Right hindlimb (tissue), 1 donor: Measurements from ENCODE around the gene PLXNB3.

Experiments
- DNase-seq: peaks from one replicate; pipeline ENCODE4 v3.0.0-alpha.2; 2018

The PLXNB3 gene

DNA sequence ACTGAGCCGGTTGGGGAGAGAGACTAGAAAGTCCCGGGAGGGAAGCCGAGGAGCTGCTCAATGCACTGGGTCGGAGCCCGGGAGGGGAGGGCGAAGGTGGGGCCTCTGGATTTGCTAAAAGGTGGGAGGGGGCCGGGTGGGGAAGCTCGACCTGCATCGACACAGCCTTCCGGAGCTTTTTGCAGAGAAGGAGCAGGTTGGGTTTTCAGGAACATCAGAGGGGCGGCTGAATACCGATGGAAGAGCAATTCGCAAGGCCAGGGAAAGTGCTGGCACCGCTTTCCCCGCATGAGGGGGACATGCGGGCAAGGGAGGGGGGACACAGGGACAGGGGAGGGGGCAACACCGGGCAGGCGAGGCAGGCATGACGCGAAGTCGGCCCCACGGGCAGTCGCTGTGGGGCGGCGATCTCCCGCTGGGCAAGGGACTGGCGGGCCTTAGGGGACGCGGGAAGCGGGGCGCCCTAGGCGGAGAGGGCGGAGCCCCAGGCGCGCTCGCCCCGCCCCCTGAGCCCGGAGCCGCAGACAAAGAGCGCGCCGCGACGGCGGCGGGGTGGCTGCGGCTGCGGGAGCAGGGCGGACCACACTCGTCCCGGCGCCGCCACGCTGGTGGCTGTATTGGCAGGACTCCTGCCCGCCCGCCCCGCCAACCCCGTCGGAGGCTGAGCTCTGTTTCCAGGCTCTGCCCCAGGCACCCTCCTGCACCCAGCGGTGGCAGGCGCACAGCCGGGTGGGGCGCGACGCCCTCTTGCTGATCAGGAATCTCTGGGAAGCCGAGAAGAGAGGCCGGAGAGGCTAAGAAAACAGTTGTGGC is 54.7 kb downstream of the PLXNB3 start:
- DNase-seq: no peak

DNA sequence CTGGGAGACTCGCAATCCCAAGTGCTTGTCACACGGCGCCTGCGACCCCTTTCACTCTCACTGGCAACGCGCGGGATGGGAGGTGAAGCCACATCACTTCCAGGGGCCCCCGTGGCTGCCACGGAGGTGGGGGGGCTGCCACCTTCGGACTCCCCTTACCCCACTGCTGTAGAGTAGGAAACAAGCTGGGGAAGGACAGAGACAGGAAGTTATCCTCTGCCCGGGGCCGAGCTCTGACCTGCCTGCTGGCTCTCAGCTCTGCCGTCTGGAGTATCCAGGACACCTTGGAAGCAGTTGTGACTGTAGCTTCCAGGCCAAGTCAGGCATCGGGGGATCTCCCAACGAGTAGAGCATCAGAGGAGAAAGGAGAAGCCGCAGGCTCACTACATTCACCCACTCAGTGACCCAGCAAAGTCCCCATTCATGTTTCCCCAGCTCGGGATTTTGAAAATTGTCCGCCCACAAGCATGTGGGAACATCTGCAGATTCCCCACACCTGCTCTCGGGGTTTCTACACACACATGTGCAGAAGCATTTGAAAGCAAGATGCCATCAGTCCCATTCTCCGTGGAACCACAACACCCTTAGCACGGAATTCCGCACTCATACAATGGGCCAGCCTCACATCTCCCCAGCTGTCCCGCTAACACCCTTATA is 55.5 kb downstream of the PLXNB3 start:
- DNase-seq: no peak

DNA sequence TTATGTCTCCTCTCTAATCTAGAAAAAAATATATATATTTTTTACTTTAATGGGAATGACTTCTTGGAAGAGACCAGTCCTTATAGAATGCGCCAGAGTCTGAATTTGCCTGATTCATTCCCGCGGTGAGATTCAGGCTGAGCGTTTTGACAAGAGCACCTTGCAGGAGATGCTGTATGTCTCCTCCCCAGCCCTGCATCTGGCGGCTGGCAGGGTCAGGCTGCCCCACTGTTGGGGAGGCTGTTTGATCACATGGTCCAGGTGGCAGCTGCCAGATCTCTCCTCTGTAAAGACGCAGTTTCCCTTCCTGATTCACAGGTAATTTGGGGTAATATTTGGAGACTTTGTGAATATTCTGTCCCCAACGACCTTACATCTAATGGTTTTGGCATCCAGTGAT is 56.6 kb downstream of the PLXNB3 start:
- no peak for DNase-seq

DNA sequence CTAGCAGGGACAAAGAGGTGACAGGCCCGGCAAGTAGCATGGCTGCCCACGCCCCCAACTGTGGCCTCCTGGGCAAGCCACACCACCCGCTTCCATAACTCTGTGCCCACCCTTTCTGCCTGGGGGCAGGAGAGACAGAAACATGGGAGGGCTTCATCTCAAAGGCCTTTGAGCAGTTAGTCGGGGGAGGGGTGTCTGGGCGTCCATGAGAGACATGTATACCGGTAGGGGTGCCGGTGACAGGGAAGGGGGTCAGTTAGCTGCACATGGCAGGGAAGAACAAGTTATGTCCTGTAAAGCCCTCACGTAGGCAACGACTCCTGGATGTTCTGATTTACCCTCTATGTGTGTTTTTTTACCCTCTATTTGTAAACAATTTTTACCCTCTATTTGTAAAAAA is 57.0 kb downstream of the PLXNB3 start:
- no peak for DNase-seq

DNA sequence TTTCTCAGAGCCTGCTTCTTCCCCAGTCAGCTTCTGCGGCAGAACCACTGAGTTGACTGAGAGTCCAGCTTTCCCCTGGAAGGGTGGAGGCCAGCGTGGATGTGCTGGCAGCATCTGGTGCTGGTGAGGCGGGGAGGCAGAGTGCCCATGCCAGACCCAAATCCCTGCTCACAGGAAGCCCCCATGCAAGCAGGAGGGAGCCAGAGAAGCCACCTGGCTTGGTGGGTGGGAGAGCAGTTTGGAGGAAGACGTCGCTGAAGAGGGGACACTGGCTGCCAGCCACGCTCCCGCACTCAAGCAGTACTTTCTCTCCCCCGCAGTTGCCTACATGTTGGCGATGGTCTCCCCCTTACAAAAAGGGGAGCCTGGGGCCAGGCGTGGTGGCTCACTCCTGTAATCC is 60.3 kb downstream of the PLXNB3 start:
- DNase-seq: no peak

DNA sequence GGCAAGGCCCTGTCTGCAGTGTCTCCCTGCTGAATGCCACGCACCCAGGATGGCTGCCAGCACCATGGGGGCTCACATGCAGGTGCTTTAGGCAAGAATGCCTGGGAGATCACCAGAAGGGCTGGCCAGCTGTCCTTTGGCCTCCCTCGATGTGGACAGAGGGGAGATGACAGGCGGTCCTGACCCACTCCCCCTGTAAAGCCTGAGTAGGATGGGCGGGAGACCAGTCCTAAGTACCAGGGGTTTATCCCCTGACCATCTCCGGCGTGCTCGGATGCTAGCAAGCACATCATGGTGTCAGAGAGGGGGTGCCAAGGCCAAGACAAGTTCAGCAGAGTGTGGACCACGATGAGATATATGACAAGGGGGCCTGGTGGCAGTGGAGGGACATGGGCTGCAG is 61.0 kb downstream of the PLXNB3 start:
- DNase-seq: no peak
